Ovary (tissue), 1 donor: ENCODE measurements around the gene ZNF682.

Experiments
- EP300 ChIP-seq: sonication (generic); formaldehyde crosslinking; IDR thresholded peaks from one replicate; pipeline ENCODE4 v1.6.1; 2017; ENCODE audit warnings: antibody characterized with exemption
- POLR2A ChIP-seq: fragments of 450-650 bp; IDR thresholded peaks from one replicate; pipeline ENCODE4 v1.6.1; 2017; ENCODE audit warnings: antibody characterized with exemption, mild to moderate bottlenecking, moderate library complexity

DNA sequence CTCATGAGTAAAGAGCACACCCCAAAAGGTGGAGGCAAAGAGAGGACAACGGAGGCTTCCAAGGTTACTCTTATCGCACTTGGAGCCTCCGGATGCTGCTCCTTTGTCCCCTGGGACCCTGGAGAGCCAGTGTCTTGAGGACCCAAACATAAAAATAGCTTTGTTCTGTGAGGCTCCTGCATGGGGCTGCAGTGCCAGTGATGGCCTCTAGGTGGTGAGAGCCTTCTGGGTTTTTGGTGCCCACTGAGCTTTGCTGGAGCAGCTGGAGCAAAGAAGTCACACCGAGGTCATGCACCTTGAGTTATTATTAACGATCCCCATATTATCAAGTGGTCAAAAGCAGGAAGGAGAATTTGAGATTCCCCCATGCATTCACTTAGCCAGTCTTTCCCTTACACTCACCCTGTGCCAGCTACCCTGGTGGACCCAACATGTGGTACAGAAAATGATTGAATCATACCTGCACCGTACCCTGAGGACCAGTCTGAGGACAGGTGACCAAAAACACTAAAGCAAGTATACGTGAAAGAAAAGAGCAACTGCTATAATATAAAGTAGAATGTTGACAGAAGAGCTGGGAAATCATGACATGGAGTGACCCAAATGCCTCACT is 41.5 kb downstream of the ZNF682 start:
- TF ChIP-seq POLR2A (no peak), EP300 (no peak)
